ENCODE measurements around the gene ORC3.
A peak's percentile ranks its signal among the peaks of the same experiment; 100 is the strongest.
"Not testable (repeated sequence)": the region's sequence is repeated elsewhere in the genome, so short reads cannot be mapped to it uniquely, and the experiment has no call there.

Gene ORC3

GRCh38 chr6:87697581-87698546 is 107.9 kb downstream of the ORC3 start:
- DNase-seq (ENCODE audit: low read depth), result no peak

- DNase-seq (ENCODE audit: low read depth), result no peak
Measured at GRCh38 chr6:87698547-87699006, 108.6 kb downstream of the ORC3 start.

- DNase-seq (ENCODE audit: low read depth), result no peak
Measured at GRCh38 chr6:87699576-87699975, 109.6 kb downstream of the ORC3 start.

GRCh38 chr6:87700397-87701343 is 110.7 kb downstream of the ORC3 start:
- no peak for DNase-seq (ENCODE audit: low read depth)

GRCh38 chr6:87701344-87701675 is 111.4 kb downstream of the ORC3 start:
- DNase-seq (ENCODE audit: low read depth), result no peak

GRCh38 chr6:87701676-87702588 is 112.0 kb downstream of the ORC3 start, which contains the start of gene AKIRIN2:
AKIRIN2 (minus strand) TSS chr6:87702233; CDS start chr6:87701684, 549 bp downstream.
- DNase-seq (ENCODE audit: low read depth), result peak; percentile 95

GRCh38 chr6:87702589-87702945 is 112.6 kb downstream of the ORC3 start:
- no peak for DNase-seq (ENCODE audit: low read depth)

- DNase-seq (ENCODE audit: low read depth), result not testable (repeated sequence)
Measured at GRCh38 chr6:87703039-87703438, 113.1 kb downstream of the ORC3 start.

- DNase-seq (ENCODE audit: low read depth), result peak; percentile 34
Measured at GRCh38 chr6:87705070-87705691, 115.2 kb downstream of the ORC3 start.

- DNase-seq (ENCODE audit: low read depth), result no peak
Measured at GRCh38 chr6:87706187-87706966, 116.4 kb downstream of the ORC3 start.

- DNase-seq (ENCODE audit: low read depth), result not testable (repeated sequence)
Measured at GRCh38 chr6:87708581-87709427, 118.9 kb downstream of the ORC3 start.

GRCh38 chr6:87710090-87710489 is 120.2 kb downstream of the ORC3 start:
- DNase-seq (ENCODE audit: low read depth), result no peak

GRCh38 chr6:87712713-87713112 is 122.8 kb downstream of the ORC3 start:
- DNase-seq (ENCODE audit: low read depth), result not testable (repeated sequence)

GRCh38 chr6:87714093-87714842 is 124.3 kb downstream of the ORC3 start:
- DNase-seq (ENCODE audit: low read depth), result no peak

Measured in activated T-cell treated with anti-CD3 and anti-CD28 coated beads for 48 hours (primary cell).